Measurements from ENCODE around the gene COPS3. TPM values are rescaled to one million over a fixed set of nuclear protein-coding genes. Genes with fewer than 3 reads are reported as not detected.
A peak's percentile ranks its signal among the peaks of the same experiment; 100 is the strongest.

COPS3 gene
- total and polyA plus RNA-seq, 9 of the 15 experiments (the other 6 are each of a cell fraction or from before 2014, with no cell fraction given), result 92.4 to 295 (median 167) TPM

- peak; percentile 40 to 43; a peak in 3 of 4 replicates for TF ChIP-seq NRF1 (conservative IDR thresholded peaks at IDR 0.05 in 1 of 2, IDR thresholded peaks at IDR 0.05 in 1 of 2)
- TF ChIP-seq PHF8 (IDR thresholded peaks at IDR 0.05; ENCODE audit: borderline replicate concordance, low read length), result peak; percentile 72; the same call in 1 of the 2 replicates
- TF ChIP-seq MGA (IDR thresholded peaks at IDR 0.05), result 0 out of 2 replicates have a peak, but pooled peaks have one; percentile 3
- TF ChIP-seq, protein P1, sequence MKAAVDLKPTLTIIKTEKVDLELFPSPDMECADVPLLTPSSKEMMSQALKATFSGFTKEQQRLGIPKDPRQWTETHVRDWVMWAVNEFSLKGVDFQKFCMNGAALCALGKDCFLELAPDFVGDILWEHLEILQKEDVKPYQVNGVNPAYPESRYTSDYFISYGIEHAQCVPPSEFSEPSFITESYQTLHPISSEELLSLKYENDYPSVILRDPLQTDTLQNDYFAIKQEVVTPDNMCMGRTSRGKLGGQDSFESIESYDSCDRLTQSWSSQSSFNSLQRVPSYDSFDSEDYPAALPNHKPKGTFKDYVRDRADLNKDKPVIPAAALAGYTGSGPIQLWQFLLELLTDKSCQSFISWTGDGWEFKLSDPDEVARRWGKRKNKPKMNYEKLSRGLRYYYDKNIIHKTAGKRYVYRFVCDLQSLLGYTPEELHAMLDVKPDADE (conservative IDR thresholded peaks at IDR 0.05; ENCODE audit: control insufficient read depth, low read depth, low read length), result peak; percentile 20; the same call in 1 of the 2 replicates
- peak in 2 of 3 experiments; percentile 10 to 33 for TF ChIP-seq YY1 (IDR thresholded peaks at IDR 0.05; ENCODE audit: borderline replicate concordance in 1 of 3, control insufficient read depth in 1 of 3, extremely low read depth in 1 of 3, insufficient read depth in 3 of 3, insufficient read length in 1 of 3, insufficient replicate concordance in 2 of 3, low read depth in 1 of 3, low read length in 2 of 3)
- no peak for TF ChIP-seq GATAD2A (IDR thresholded peaks at IDR 0.05)
- TF ChIP-seq CREM (IDR thresholded peaks at IDR 0.05; ENCODE audit: low read depth), result peak; percentile 72; the same call in 1 of the 2 replicates
- TF ChIP-seq ZNF408 (CRISPR knock-in tag; IDR thresholded peaks at IDR 0.05; ENCODE audit: low read depth), result no peak
- TF ChIP-seq MXD1 (CRISPR knock-in tag; IDR thresholded peaks at IDR 0.05; ENCODE audit: borderline replicate concordance, poor library complexity, severe bottlenecking), result no peak
- peak; percentile 79; the same call in 1 of the 2 replicates for TF ChIP-seq RB1 (IDR thresholded peaks at IDR 0.05; ENCODE audit: low read depth)
Observed at GRCh38 chr17:17303010-17303846, 22.2 kb upstream of the COPS3 start, which contains the start of gene NT5M (continued).

All from K562 (cell line).